ENCODE measurements around the gene FMN1.

The FMN1 gene

DNA sequence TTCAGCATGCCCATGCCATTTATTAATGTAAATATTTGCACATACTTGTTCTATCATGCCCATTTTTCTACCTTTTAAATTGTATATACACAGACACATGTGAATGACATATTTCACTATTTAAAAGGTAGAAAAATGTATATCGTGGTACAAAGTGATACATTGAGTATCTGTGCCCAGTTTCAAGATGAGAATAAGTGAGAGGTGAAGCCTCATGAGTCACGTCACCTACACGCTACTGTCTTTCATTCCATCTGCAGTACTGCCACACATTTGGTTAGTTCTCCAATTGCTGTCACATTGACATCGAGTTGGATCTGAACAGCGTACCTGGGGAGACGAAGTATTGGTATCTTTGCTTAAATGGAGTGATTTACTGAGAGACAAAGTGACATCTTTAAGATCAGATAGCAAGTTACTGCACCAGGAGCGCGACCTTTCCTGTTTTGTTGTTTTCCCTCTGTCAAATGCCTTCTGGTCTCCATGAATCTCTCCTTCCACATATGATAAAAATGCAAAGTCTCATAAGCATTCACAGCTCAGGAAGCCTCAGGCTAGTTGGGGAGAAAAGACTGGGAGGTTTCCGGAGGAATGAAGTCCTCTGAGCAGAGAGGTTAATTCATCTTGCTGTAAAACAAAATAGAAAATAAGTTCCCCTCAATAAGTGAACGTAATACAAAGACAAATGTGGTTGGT is 464.7 kb downstream of the FMN1 start:
- no peak for DNase-seq (ENCODE audit: low read depth in 2 of 2)

DNA sequence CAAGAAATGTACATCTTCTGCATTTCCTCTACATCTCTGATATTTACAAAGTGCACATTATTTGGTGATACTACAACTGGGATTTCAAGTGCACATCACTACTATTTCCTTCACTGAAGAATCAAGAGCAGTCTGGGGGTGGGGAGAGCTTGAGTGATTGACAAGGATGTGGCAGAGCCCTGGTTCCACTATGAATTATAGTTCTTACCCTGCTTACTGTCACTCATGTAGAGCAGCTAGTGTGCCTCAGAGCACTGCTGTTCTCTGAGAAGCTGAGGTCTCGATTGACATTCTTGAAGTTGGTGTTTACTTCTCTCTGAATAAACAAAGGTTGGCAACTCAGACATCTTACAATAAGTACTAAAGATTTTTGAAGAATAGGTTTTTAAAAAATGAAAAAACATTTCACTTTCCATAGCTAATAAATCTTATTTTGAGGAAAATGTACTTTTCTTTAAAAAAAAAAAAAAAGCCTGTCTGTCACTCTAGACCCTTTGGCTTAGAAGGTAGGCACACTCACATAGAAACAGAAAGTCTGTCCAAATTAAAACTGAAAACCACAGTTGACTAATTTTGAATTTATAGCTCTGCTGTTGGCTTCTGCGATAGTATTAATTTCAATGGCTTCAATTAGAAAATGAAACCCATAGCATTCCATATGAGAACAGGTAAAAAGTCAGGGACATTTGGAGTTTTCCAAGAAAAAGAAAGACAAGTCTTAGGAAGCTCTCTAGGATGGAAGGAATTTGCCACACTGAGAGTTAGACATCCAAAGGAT is 471.2 kb downstream of the FMN1 start:
- no peak for DNase-seq (ENCODE audit: low read depth in 2 of 2)

DNA sequence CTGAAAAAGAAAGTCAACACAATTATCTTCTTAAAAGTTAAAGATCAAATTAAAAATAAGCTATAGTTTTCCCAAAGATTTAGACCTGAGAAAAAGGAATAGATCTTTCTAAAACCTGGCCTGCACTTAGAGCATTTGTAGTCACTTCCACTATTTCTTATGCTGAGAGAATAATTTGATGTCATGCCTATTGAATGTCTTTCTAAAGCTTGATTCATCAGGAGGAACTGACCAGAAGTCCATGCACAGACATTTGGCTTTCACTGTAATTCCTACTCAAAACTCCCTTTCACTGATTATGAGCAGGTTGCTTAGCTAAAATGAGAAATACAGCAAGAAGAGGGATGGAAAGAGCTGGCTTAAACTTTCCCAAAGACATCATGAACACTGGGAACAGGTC is 472.4 kb downstream of the FMN1 start:
- no peak for DNase-seq (ENCODE audit: low read depth in 2 of 2)

DNA sequence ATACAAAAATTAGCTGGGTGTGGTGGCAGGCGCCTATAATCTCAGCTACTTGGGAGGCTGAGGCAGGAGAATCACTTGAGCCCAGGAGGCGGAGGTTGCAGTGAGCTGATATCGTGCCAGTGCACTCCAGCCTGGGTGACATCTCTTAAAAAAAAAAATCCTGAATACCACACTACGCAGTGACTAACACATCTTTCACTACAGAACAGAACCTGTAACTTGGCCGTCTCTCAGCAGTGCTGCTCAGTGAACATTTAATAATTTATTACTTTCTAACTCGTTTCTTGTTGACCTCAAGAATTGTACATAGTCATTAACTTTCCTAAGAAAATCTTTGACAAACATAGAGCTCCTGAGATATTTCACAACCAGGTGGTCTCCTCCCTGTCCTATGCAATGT is 472.9 kb downstream of the FMN1 start:
- DNase-seq (ENCODE audit: low read depth in 2 of 2) = no peak

DNA sequence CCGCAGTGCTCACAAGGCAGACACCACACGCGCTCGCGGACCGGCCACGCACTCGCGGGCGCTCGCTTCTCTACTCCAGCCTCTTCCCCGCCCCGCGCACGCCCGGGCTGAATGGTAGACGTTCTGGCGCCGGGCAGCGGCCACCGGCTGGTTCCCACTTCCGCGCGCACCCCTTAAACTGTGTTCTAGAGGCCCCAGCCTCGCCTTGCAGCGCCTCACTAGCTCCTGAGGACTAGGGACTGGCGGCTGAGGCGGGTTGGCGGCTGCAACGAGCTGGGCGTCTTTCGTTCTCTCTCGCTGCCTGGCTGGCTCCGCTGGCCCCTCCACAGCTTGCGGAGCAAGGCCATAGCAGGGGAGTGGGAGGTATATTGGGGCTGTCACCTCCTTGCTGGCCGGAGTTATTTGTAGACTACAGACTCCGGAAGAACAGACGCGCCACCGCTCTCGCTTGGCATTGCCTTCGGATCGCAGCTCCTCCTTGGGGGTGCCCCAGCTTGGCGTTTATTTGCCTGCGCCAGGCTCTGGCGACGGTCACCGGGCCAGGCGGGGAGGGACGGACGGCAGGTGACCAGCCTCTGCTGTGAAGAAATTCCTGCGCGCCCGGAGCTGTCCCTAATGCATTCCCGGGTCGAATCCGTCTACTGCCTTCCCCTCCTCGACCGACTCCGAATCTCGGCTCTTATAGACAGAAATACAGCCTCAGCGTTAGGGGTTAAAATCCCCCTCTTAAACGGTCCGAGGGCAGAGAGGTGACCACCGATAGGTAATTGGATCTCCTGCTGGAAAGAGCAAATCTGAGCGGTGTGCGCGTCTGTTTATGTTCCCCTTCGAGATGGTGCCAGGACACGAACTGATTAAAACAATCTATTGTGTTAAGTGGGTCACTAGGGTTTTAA is 475.4 kb downstream of the FMN1 start:
- DNase-seq (ENCODE audit: low read depth in 2 of 2) = no peak

DNA sequence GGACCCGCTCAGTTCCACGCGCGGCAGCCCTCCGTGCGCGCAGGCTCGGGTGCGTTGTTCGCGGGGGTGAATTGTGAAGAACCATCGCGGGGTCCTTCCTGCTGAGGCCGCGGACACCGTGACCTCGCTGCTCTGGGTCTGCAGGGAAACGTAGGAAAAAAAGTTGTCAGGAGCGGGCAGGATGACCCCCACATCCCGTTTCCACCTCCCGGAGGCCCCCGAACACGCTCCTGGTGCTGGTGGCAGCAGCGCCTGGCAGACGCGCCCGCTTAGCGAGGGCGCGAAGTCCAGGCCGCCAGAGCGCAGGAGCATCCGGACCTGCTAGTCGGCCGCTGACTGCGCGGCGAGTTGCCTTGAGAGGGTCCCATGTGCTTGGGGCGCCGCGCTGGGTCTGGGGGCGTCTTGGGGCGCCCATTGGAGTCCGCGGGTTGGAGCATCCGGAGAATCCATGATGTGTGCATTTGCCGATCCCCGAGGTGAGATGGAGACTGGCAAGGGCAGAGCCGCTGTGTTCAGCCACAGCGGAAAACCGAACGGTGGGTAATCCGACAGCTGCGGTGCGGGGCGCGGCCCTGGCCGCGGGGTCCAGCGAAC is 476.2 kb downstream of the FMN1 start:
- DNase-seq (ENCODE audit: low read depth in 2 of 2) = no peak

DNA sequence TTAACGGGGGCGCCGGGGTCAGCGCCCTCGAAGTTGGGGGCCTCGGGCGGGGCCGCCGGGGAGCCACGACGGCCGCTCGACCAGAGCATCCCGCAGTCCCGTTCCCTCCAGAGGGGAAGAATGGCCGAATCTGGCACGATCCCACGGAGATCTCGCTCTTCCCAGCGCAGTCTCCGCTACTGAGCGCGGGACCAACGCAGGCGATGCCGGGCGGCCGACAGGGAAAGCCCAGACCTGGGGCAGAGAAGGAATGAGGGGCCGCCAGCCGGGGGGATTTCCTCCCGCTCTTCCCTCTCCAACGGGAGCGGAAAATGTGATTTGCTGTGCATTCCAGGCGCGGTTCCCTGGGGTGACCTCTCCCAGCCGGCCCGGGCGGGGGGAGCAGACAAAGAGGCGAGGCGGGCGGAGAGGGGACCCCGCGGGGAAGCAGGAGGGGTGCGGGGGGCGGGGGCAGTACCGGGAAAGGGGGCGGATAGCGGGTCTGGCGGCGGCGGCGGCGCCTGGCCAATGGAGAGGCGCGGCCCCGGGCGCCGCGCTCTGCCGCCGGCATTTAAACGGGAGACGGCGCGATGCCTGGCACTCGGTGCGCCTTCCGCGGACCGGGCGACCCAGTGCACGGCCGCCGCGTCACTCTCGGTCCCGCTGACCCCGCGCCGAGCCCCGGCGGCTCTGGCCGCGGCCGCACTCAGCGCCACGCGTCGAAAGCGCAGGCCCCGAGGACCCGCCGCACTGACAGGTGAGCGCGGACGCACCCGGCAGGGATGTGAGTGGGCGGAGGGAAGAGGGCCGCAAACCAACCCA is 476.9 kb downstream of the FMN1 start, which contains the start of gene GREM1:
Gene GREM1, plus strand, starts transcription at position 579 of the 801 bp plus-strand sequence. CDS start 12,687 bp downstream, outside the sequence.
- DNase-seq (ENCODE audit: low read depth in 2 of 2) = no peak

DNA sequence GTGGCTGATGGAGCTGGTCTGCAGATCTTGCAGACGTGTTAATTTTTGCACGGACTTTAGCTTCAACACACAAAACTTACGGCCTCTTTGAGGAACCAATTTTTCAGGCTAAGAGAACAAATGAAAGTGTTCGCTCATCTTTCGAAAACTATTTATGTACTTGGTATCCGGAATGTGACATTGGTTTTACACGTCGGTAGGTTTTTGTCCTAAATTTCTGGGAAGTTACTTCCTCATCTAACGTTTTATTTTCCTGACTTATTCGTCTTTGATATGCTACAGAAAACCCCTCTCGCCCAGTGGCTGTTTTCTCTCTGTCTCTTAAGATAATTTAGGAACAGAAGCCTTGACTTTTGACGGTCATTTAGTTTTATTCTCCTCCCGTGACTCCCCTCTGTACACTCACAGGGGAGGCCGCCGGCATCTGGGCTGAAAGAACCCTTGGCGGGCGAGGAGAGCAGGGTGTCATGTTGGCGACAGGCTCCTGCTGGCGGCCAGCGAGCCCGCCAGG is 477.5 kb downstream of the FMN1 start:
- no peak for DNase-seq (ENCODE audit: low read depth in 2 of 2)

DNA sequence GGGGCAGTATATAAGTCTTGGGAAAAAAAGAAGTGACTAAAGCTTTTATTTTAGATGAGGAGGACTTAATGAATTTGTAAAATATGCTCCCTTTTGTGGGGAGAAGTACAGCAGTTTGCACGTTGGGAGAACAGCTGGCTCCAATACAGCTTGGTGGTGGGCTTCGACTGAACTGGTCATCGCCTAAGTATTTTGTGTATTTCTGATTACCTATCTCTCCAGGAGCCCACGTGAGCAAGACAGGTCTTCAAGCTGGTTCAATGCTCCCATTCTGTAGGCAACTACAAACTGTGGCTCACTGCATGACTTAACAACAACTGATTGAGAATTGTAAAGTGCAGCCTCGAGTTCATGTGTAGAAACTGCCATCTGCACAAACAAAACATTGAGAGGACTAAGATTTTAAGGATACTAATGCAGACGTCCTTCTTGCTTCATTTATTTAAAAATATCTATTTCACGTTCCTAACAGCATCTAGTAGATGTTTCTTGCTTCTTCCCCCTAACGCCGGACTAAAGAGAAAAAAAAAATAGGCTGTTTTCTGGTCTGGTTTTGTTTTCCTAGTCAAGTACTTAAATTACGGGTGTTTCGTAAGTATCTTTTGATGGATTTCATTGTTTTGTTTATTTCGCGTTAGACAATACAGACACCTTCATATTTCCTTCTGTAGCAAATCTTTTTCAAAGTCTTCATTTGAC is 478.1 kb downstream of the FMN1 start:
- no peak for DNase-seq (ENCODE audit: low read depth in 2 of 2)
